GM23338 (cell line): ENCODE data around the gene FMN1. TPM values are rescaled to one million over a fixed set of nuclear protein-coding genes. Genes with fewer than 3 reads are reported as not detected.

ENCODE experiments used
- ATAC-seq: fragments of 200-7000 bp; cut with Tn5 transposase; 3 replicates; pipeline ENCODE4 v1.9.1; 2020
- DNase-seq: peaks from one replicate; pipeline ENCODE4 v3.0.0-alpha.2; 2015; ENCODE audit warnings: low spot score
- H2AFZ ChIP-seq: fragments of 200-600 bp; sonication (generic); 2 replicates; pipeline ENCODE4 v1.8.0; 2016; ENCODE audit warnings: antibody characterized with exemption, mild to moderate bottlenecking, moderate library complexity
- H3F3A ChIP-seq: fragments of 200-600 bp; sonication (generic); replicated peaks from 2 replicates; pipeline ENCODE4 v1.8.0; 2017; ENCODE audit warnings: antibody characterized with exemption, mixed run types, low read depth
- H3K27ac ChIP-seq: fragments of 200-600 bp; sonication (generic); 2 replicates; pipeline ENCODE4 v1.6.1; 2016; ENCODE audit warnings: low read depth
- H3K27me3 ChIP-seq: fragments of 200-600 bp; sonication (generic); 2 replicates; pipeline ENCODE4 v1.8.0; 2016; ENCODE audit warnings: mild to moderate bottlenecking, mixed run types, moderate library complexity; ENCODE audit not compliant: insufficient read depth
- H3K36me3 ChIP-seq: fragments of 200-600 bp; sonication (generic); 2 replicates; pipeline ENCODE4 v1.8.0; 2016; ENCODE audit warnings: mild to moderate bottlenecking; ENCODE audit not compliant: insufficient read depth
- H3K4me1 ChIP-seq: fragments of 200-600 bp; sonication (generic); 2 replicates; pipeline ENCODE4 v1.8.0; 2016; ENCODE audit warnings: mild to moderate bottlenecking, moderate library complexity; ENCODE audit not compliant: insufficient read depth
- H3K4me2 ChIP-seq: fragments of 200-600 bp; sonication (generic); 2 replicates; pipeline ENCODE4 v1.7.1; 2017; ENCODE audit warnings: mixed run types
- H3K4me3 ChIP-seq: fragments of 200-600 bp; sonication (generic); 2 replicates; pipeline ENCODE4 v1.6.1; 2016; ENCODE audit warnings: mixed run types
- H3K79me2 ChIP-seq: fragments of 200-600 bp; sonication (generic); replicated peaks from 2 replicates; pipeline ENCODE4 v1.8.0; 2017; ENCODE audit warnings: mild to moderate bottlenecking; ENCODE audit not compliant: insufficient read depth
- H3K9me2 ChIP-seq: fragments of 200-600 bp; sonication (generic); 2 replicates; pipeline ENCODE4 v1.8.0; 2017; ENCODE audit not compliant: insufficient read depth
- H4K20me1 ChIP-seq: fragments of 200-600 bp; sonication (generic); replicated peaks from 2 replicates; pipeline ENCODE4 v1.8.0; 2017; ENCODE audit warnings: mild to moderate bottlenecking; ENCODE audit not compliant: insufficient read depth
- H3K27ac Mint-ChIP-seq: 2 replicates; pipeline ENCODE4 v1.8.0; 2020; ENCODE audit warnings: inconsistent platforms, mild to moderate bottlenecking, moderate library complexity, mixed read lengths
- H3K27me3 Mint-ChIP-seq: 3 replicates; pipeline ENCODE4 v1.8.0; 2022; ENCODE audit warnings: low read depth, mild to moderate bottlenecking, moderate library complexity, mixed read lengths, inconsistent platforms; ENCODE audit not compliant: insufficient read depth, poor library complexity
- H3K36me3 Mint-ChIP-seq: 3 replicates; pipeline ENCODE4 v1.8.0; 2021; ENCODE audit warnings: low read depth, mild to moderate bottlenecking, inconsistent platforms, moderate library complexity, mixed read lengths
- H3K4me1 Mint-ChIP-seq: 3 replicates; pipeline ENCODE4 v1.8.0; 2020; ENCODE audit warnings: mild to moderate bottlenecking, inconsistent platforms, mixed read lengths
- H3K4me3 Mint-ChIP-seq: 3 replicates; pipeline ENCODE4 v1.8.0; 2021; ENCODE audit warnings: moderate library complexity, mild to moderate bottlenecking, inconsistent platforms, mixed read lengths
- H3K9me3 Mint-ChIP-seq: 3 replicates; pipeline ENCODE4 v1.8.0; 2020; ENCODE audit warnings: moderate library complexity, mild to moderate bottlenecking, inconsistent platforms, mixed read lengths
- ETS1 ChIP-seq: IDR thresholded peaks from 2 replicates; pipeline ENCODE4 v1.6.1; 2016; ENCODE audit warnings: antibody characterized with exemption
- JUNB ChIP-seq: IDR thresholded peaks from one replicate; pipeline ENCODE4 v1.6.1; 2016; ENCODE audit warnings: antibody characterized with exemption; ENCODE audit not compliant: unreplicated experiment
- NANOG ChIP-seq: IDR thresholded peaks from 2 replicates; pipeline ENCODE4 v1.6.1; 2016; ENCODE audit warnings: antibody characterized with exemption, borderline replicate concordance
- REST ChIP-seq: IDR thresholded peaks from one replicate; pipeline ENCODE4 v1.6.1; 2018; ENCODE audit warnings: antibody characterized with exemption; ENCODE audit not compliant: unreplicated experiment
- STAT1 ChIP-seq: IDR thresholded peaks from one replicate; pipeline ENCODE4 v1.6.1; 2016; ENCODE audit warnings: antibody characterized with exemption; ENCODE audit not compliant: unreplicated experiment
- ZNF331 ChIP-seq: fragments of 250-450 bp; sonication (Bioruptor Pico); IDR thresholded peaks from 2 replicates; pipeline ENCODE4 v1.5.0; 2020; ENCODE audit warnings: low read depth, mild to moderate bottlenecking, moderate library complexity
- ZNF462 ChIP-seq: fragments of 250-450 bp; sonication (Bioruptor Pico); IDR thresholded peaks from 2 replicates; pipeline ENCODE4 v1.5.0; 2020; ENCODE audit warnings: mild to moderate bottlenecking, moderate library complexity
- polyA plus RNA-seq: library from polyadenylated mRNA; unstranded; fragments of >200 nt; fragmentation: Nextera tagmentation; extraction: Ambion mirVana; gene quantifications from 2 replicates; pipeline ENCODE4 v1.2.1, GENCODE V29; 2016
- total RNA-seq: library from RNA; depleted of rRNA; stranded (reverse); fragments of >200 nt; shearing (Covaris generic); gene quantifications from 2 replicates; pipeline ENCODE4 v1.2.3, GENCODE V29; 2014

Gene FMN1
- total and polyA plus RNA-seq, 2 experiments from 2014 or later: 1.2 to 1.6 TPM

GRCh38 chr15:32843219-32843815 lies 351.2 kb downstream of the FMN1 start (continued):
- no peak for TF ChIP-seq ZNF462 (CRISPR knock-in tag)
- TF ChIP-seq STAT1: no peak
- no peak for TF ChIP-seq ETS1
- TF ChIP-seq NANOG: no peak
- TF ChIP-seq JUNB: no peak

GRCh38 chr15:32842081-32842480 lies 352.4 kb downstream of the FMN1 start:
- no peak overlapping the region for H3K4me2 ChIP-seq
- H3K4me1 ChIP-seq: 0 out of 2 replicates have a peak, but pooled peaks cover 8% of the 10 kb centered on the region
- H3K4me3 ChIP-seq: no peak overlapping the region
- no peaks in the 10 kb centered on the region for H3K36me3 ChIP-seq
- no peaks in the 10 kb centered on the region for H3K79me2 ChIP-seq
- H3K27ac Mint-ChIP-seq: no peak overlapping the region
- no peaks in the 10 kb centered on the region for H3F3A ChIP-seq
- no peaks in the 10 kb centered on the region for H4K20me1 ChIP-seq
- DNase-seq (no peak), ATAC-seq (no peak)
- peaks cover 2% of the 10 kb centered on the region for H3K27me3 Mint-ChIP-seq
- no peak overlapping the region for H3K4me3 Mint-ChIP-seq
- H3K9me3 Mint-ChIP-seq: peaks cover 3% of the 10 kb centered on the region; the same call in 1 of the 3 replicates
- H3K36me3 Mint-ChIP-seq: no peaks in the 10 kb centered on the region
- H2AFZ ChIP-seq: no peak overlapping the region
- H3K4me1 Mint-ChIP-seq: peaks cover 13% of the 10 kb centered on the region
- H3K9me2 ChIP-seq: 0 out of 2 replicates have a peak, but pooled peaks cover 5% of the 10 kb centered on the region
- no peak overlapping the region for H3K27ac ChIP-seq
- H3K27me3 ChIP-seq: no peaks in the 10 kb centered on the region
- TF ChIP-seq ZNF331: no peak
- TF ChIP-seq NANOG: no peak
- no peak for TF ChIP-seq REST
